NT2/D1 (cell line): ENCODE data around the gene AHNAK.

ENCODE experiments used
- YY1 ChIP-seq: IDR thresholded peaks from 2 replicates; pipeline ENCODE4 v1.6.1; 2011; ENCODE audit not compliant: insufficient read length, insufficient read depth
- ZNF274 ChIP-seq: IDR thresholded peaks from 2 replicates; pipeline ENCODE4 v1.6.1; 2011; ENCODE audit warnings: mild to moderate bottlenecking, low read depth, low read length

DNA sequence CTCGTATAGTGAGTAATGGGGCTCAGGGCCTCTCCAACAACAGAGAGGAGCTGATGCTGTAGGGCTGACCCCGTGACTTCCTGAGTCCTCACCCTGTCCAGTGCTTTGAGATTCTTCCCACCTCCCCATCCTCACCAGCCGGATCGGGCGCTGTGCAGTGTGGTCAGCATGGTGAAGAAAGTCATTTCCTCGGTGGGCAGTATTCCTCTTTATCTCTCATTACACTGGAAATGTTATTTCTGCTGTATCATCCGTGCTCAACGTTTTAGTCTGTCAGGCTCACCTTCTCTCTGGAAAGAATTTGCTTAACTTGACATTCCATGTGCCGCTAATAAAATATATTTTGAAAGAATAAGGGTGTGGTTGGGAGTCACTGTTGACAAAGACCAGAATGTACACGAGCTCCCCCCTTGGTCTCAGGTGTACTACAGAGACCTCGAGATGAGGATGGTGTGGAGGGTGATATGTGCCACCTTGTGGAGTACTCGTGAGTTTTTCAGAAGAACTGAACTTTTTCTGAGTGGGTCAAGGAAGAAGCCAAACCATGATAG, 153.5 kb downstream of the AHNAK start:
- TF ChIP-seq YY1 (no peak), ZNF274 (no peak)
